Keratinocyte (primary cell): ENCODE data around the gene SAE1. TPM values are rescaled to one million over a fixed set of nuclear protein-coding genes. Genes with fewer than 3 reads are reported as not detected.

ENCODE experiments used
- DNase-seq: peaks from one replicate; pipeline ENCODE4 v3.0.0-alpha.2; 2011; ENCODE audit warnings: low read depth, missing footprints, low spot score
- FAIRE-seq: peaks from 2 replicates; lab custom pipeline; 2011; peaks lifted over from hg19 to GRCh38; lab: Jason Lieb, UNC
- H2AFZ ChIP-seq: 2 replicates; pipeline ENCODE4 v1.6.0; 2012; ENCODE audit warnings: low read length, control low read depth, inconsistent platforms; ENCODE audit not compliant: control insufficient read depth
- H3K27ac ChIP-seq: 2 replicates; pipeline ENCODE4 v1.5.1; 2011; ENCODE audit warnings: low read length; ENCODE audit not compliant: control insufficient read depth, insufficient read depth
- H3K27me3 ChIP-seq: 3 replicates; pipeline ENCODE4 v1.6.0; 2011; ENCODE audit warnings: low read length; ENCODE audit not compliant: control insufficient read depth, insufficient read depth; ENCODE audit errors: extremely low read depth
- H3K36me3 ChIP-seq, 2 experiments: 2 replicates in 1 of 2; 3 replicates in 1 of 2; pipeline ENCODE4 v1.5.1; 2011; ENCODE audit warnings: low read length in 2 of 2, mild to moderate bottlenecking in 1 of 2; ENCODE audit not compliant: control insufficient read depth in 2 of 2, insufficient read depth in 2 of 2; ENCODE audit errors: extremely low read depth in 1 of 2
- H3K4me1 ChIP-seq: 3 replicates; pipeline ENCODE4 v1.5.1; 2011; ENCODE audit warnings: low read length; ENCODE audit not compliant: control insufficient read depth, insufficient read depth; ENCODE audit errors: extremely low read depth
- H3K4me2 ChIP-seq: 3 replicates; pipeline ENCODE4 v1.6.0; 2011; ENCODE audit warnings: low read depth, low read length; ENCODE audit not compliant: control insufficient read depth, insufficient read depth; ENCODE audit errors: extremely low read depth
- H3K4me3 ChIP-seq, 3 experiments: fragments of 200-600 bp in 1 of 3; sonication (generic) in 1 of 3; 2 replicates in 2 of 3; 3 replicates in 1 of 3; pipeline ENCODE4 v1.5.1; 2011 to 2016; ENCODE audit warnings: low read length in 3 of 3, mild to moderate bottlenecking in 3 of 3, control low read depth in 2 of 3, inconsistent platforms in 1 of 3, low read depth in 1 of 3, mixed read lengths in 1 of 3, mixed run types in 1 of 3, moderate library complexity in 1 of 3; ENCODE audit not compliant: control insufficient read depth in 2 of 3, insufficient read depth in 2 of 3; ENCODE audit errors: extremely low read depth in 1 of 3
- H3K79me2 ChIP-seq: 2 replicates; pipeline ENCODE4 v1.6.0; 2012; ENCODE audit warnings: low read length; ENCODE audit not compliant: control insufficient read depth, insufficient read depth
- H3K9ac ChIP-seq: 3 replicates; pipeline ENCODE4 v1.6.0; 2011; ENCODE audit warnings: low read length; ENCODE audit not compliant: control insufficient read depth, insufficient read depth; ENCODE audit errors: extremely low read depth
- H3K9me1 ChIP-seq: 3 replicates; pipeline ENCODE4 v1.6.0; 2011; ENCODE audit warnings: low read length; ENCODE audit not compliant: control insufficient read depth, insufficient read depth; ENCODE audit errors: extremely low read depth
- H3K9me3 ChIP-seq: 2 replicates; pipeline ENCODE4 v1.5.1; 2012; ENCODE audit warnings: low read depth, low read length; ENCODE audit not compliant: control insufficient read depth
- H4K20me1 ChIP-seq: 3 replicates; pipeline ENCODE4 v1.6.0; 2011; ENCODE audit warnings: low read length; ENCODE audit not compliant: control insufficient read depth, insufficient read depth; ENCODE audit errors: extremely low read depth
- CTCF ChIP-seq, 3 experiments: IDR thresholded peaks in 1 of 3; conservative IDR thresholded peaks in 1 of 3; optimal IDR thresholded peaks in 1 of 3; 2 replicates in 2 of 3; 3 replicates in 1 of 3; pipeline versions ENCODE3 to v1.5.1; 2011; ENCODE audit warnings: low read length in 3 of 3, mild to moderate bottlenecking in 3 of 3, moderate library complexity in 2 of 3, control low read depth in 1 of 3, inconsistent platforms in 1 of 3; ENCODE audit not compliant: insufficient read depth in 2 of 3; ENCODE audit errors: extremely low read depth in 1 of 3
- EZH2 ChIP-seq: IDR thresholded peaks from one replicate; pipeline ENCODE4 v1.6.1; 2012; ENCODE audit warnings: inconsistent platforms, mild to moderate bottlenecking, low read length, moderate library complexity
- dilution Hi-C: fragments of 300-500 bp; cut with MboI; formaldehyde crosslinking; loops from one replicate; pipeline ENCODE4 v1.7.0; 2020; ENCODE audit warnings: low sequenced_read_pairs; ENCODE audit not compliant: extremely low pct_ligation_motif_present
- polyA plus RNA-seq, 5 experiments: library from polyadenylated mRNA; depleted of rRNA in 3 of 5; stranded (reverse) in 3 of 5; stranded (forward) in 1 of 5; unstranded in 1 of 5; fragments of >200 nt; gene quantifications; 1 replicate in 1 of 5; 2 replicates in 3 of 5; 3 replicates in 1 of 5; pipeline versions ENCODE4 v1.2.1 to v1.2.3, GENCODE V29; 2011 to 2012; ENCODE audit warnings: missing spikeins in 2 of 5, low read depth in 1 of 5, low replicate concordance in 1 of 5

Gene SAE1
- polyA plus RNA-seq, 1 donor (not counting 4 experiments of a cell fraction or from before 2014, with no cell fraction given), result 102 TPM

DNA sequence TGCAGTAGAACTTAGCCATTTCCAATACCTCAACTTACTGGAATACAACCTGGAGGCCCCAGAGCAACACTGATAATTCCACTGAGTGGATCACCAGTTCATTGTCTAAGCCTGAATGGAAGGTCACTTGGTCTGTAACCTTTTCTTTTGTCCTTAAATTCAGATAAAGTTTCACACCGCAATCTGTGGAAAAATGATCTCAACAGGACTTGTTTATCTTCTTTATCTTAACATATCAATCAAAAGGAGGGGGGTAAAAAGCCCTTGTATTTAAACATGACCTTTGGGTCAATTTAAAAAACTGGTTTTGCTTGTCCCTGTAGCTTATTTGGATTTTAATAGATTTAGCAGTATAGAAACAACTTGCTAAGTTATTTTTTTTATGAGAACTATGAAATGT is 21.6 kb downstream of the SAE1 start:
- no peaks in the 10 kb centered on the region for H3K9me1 ChIP-seq
- peak overlapping the region; percentile 55 for H3K4me2 ChIP-seq
- TF ChIP-seq EZH2, result no peak
- TF ChIP-seq CTCF (optimal IDR thresholded peaks at IDR 0.05 in 1 of 3, IDR thresholded peaks at IDR 0.05 in 1 of 3, conservative IDR thresholded peaks at IDR 0.05 in 1 of 3; ENCODE audit: extremely low read depth in 1 of 3, insufficient read depth in 2 of 3, low read length in 3 of 3), result no peak
- H3K27me3 ChIP-seq, result no peaks in the 10 kb centered on the region
- DNase-seq, result no peak
- no peak overlapping the region for H2AFZ ChIP-seq
- no peak for FAIRE-seq
- peak overlapping the region; percentile 68 for H3K27ac ChIP-seq
- no peak overlapping the region for H3K4me3 ChIP-seq
- peaks cover 22% of the 10 kb centered on the region for H3K79me2 ChIP-seq
- peak overlapping the region; percentile 24 for H3K9ac ChIP-seq
- peaks cover 18 to 26% of the 10 kb centered on the region in 2 experiments for H3K36me3 ChIP-seq
- no peaks in the 10 kb centered on the region for H3K9me3 ChIP-seq
- H4K20me1 ChIP-seq, result peaks cover 6% of the 10 kb centered on the region
- peaks cover 27% of the 10 kb centered on the region for H3K4me1 ChIP-seq
- dilution Hi-C loops, result no loop called here

DNA sequence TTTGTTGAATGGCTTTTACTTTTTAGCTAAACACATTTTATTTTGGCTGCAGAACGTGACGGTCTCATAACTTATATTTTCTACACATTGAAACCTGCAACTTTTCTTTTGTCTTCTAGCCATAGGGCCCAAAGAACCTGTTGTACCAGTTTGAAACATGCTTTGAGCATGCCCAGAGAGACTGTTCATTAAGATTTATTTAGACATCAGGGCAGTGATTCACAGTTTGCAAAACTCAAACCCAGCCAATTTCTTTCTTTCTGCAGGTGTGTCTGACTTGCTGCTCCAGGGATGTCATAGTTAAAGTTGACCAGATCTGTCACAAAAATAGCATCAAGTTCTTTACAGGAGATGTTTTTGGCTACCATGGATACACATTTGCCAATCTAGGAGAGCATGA is 22.0 kb downstream of the SAE1 start:
- no peak overlapping the region for H3K4me3 ChIP-seq
- H3K9ac ChIP-seq, result no peak overlapping the region
- H4K20me1 ChIP-seq, result peaks cover 8% of the 10 kb centered on the region
- TF ChIP-seq EZH2, result no peak
- TF ChIP-seq CTCF (optimal IDR thresholded peaks at IDR 0.05 in 1 of 3, IDR thresholded peaks at IDR 0.05 in 1 of 3, conservative IDR thresholded peaks at IDR 0.05 in 1 of 3; ENCODE audit: extremely low read depth in 1 of 3, insufficient read depth in 2 of 3, low read length in 3 of 3), result no peak
- H3K79me2 ChIP-seq, result peaks cover 22% of the 10 kb centered on the region
- H3K4me2 ChIP-seq, result peak overlapping the region; percentile 60
- H3K9me3 ChIP-seq, result no peaks in the 10 kb centered on the region
- no peak overlapping the region for H2AFZ ChIP-seq
- peaks cover 31% of the 10 kb centered on the region for H3K4me1 ChIP-seq
- H3K36me3 ChIP-seq, result peaks cover 17 to 26% of the 10 kb centered on the region in 2 experiments
- peak; percentile 86 for FAIRE-seq
- H3K27ac ChIP-seq, result peak overlapping the region; percentile 68
- dilution Hi-C loops, result no loop called here
- no peak for DNase-seq
- H3K9me1 ChIP-seq, result no peaks in the 10 kb centered on the region
- H3K27me3 ChIP-seq, result no peaks in the 10 kb centered on the region
